Kidney glomerular epithelial cell (primary cell): ENCODE results near the gene TBC1D22B.
"Not testable (repeated sequence)": the region's sequence is repeated elsewhere in the genome, so short reads cannot be mapped to it uniquely, and the experiment has no call there.

ENCODE experiments used
- DNase-seq: peaks from one replicate; lab custom pipeline; 2025; lab: John Stamatoyannopoulos, UW

Gene TBC1D22B

DNA sequence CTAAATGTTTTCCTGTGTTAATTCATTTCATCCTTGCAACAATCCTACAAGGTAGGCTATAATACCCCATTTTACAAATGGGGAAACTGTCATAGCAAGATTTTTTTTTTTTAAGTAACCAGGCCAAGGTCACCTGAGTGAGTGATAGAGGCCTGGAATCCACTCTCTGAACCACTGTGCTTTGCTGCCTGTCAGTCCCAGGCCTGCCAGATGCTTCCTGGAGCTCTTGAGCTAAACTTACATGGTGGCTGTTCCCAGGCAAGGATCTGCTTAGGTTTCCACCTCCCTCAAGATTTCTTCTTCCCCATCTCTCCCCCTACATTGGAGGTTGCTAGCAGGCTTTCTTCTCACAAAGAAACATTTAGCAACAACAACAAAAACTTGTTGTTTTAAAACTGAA, 63.5 kb downstream of the TBC1D22B start:
- no peak for DNase-seq

- no peak for DNase-seq
Measured at GRCh38 chr6:37321516-37322415, 64.2 kb downstream of the TBC1D22B start.

- DNase-seq, result no peak
Measured at GRCh38 chr6:37323580-37323979, 66.0 kb downstream of the TBC1D22B start.

- no peak for DNase-seq
Measured at GRCh38 chr6:37324131-37325033, 66.8 kb downstream of the TBC1D22B start.

GRCh38 chr6:37330345-37330744, 72.8 kb downstream of the TBC1D22B start:
- not testable (repeated sequence) for DNase-seq

GRCh38 chr6:37331047-37331446, 73.5 kb downstream of the TBC1D22B start:
- DNase-seq, result no peak

DNA sequence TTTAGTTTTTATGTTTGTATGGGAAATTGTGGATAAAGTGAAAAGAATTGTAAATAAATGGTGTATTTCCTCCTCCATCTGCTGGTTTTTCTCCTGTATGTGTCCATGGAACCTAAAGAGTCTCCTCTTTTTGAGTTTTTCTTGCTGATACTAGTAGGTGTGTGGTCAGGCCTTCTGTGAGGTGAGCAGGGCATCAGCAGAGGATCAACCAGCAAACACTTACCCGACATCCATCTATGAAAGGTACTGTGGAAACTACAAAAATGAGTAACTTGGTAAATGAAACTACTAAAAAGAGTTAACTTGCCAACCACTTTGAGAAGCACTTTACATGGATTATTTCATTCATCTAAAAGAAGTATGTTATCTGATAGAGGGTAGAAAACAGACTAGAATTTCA, 75.3 kb downstream of the TBC1D22B start:
- DNase-seq, result no peak

GRCh38 chr6:37334047-37334446, 76.5 kb downstream of the TBC1D22B start:
- DNase-seq, result no peak

DNA sequence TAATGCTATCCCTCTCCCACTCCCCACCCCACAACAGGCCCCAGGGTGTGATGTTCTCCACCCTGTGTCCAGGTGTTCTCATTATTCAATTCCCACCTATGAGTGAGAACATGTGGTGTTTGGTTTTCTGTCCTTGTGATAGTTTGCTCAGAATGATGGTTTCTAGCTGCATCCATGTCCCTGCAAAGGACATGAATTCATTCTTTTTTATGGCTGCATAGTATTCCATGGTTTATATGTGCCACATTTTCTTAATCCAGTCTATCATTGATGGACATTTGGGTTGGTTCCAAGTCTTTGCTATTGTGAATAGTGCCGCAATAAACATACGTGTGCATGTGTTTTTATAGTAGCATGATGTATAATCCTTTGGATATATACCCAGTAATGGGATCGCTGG, 80.7 kb downstream of the TBC1D22B start:
- not testable (repeated sequence) for DNase-seq

GRCh38 chr6:37338745-37339255, 81.2 kb downstream of the TBC1D22B start:
- DNase-seq, result no peak

DNA sequence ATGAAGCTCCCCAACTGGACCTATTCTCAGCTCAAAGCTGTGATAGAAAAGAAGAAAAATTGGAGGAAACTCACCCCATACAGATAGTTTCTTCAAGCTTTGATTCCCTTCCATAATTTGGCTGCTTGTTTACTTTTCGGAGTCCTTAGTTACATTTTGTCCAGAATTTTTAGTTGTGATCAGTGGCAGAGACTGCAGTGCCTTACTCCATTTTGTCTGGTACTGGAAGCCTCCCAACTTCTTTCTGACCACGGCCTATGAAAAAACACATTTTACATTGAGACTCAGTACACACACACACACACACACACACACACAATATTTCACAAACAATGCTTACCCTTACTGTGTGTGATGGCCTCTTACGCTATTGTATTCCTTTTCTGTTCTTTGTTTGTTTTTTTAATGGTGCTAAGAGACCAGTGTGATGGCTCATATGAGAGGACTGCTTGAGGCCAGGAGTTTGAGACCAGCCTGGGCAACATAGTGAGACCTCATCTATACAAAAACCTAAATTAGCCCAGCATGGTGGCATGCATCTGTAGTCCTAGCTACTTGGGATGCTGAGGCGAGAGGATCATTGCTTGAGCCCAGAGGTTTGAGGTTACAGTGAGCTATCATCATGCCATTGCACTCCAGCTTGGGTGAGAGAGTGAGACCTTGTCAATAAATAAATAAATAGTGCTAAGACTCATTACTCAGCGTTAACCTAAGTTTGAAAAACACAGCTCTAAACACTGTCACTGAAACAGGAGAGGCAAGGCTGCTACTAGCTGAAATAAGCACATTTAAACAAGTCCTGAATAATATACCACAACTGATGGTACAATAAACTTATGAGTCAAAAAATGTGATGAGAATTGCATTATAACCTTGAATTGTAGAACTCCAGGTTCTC, 82.4 kb downstream of the TBC1D22B start:
- no peak for DNase-seq

- no peak for DNase-seq
Measured at GRCh38 chr6:37340639-37340943, 83.0 kb downstream of the TBC1D22B start.

- no peak for DNase-seq
Measured at GRCh38 chr6:37343248-37343647, 85.7 kb downstream of the TBC1D22B start.

GRCh38 chr6:37344308-37344707, 86.7 kb downstream of the TBC1D22B start:
- no peak for DNase-seq

DNA sequence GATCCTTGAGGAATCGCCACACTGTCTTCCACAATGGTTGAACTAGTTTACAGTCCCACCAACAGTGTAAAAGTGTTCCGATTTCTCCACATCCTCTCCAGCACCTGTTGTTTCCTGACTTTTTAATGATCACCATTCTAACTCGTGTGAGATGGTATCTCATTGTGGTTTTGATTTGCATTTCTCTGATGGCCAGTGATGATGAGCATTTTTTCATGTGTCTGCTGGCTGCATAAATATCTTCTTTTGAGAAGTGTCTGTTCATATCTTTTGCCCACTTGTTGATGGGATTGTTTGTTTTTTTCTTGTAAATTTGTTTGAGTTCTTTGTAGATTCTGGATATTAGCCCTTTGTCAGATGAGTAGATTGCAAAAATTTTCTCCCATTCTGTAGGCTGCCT, 88.2 kb downstream of the TBC1D22B start:
- DNase-seq, result not testable (repeated sequence)

GRCh38 chr6:37347177-37347576, 89.6 kb downstream of the TBC1D22B start:
- DNase-seq, result no peak

DNA sequence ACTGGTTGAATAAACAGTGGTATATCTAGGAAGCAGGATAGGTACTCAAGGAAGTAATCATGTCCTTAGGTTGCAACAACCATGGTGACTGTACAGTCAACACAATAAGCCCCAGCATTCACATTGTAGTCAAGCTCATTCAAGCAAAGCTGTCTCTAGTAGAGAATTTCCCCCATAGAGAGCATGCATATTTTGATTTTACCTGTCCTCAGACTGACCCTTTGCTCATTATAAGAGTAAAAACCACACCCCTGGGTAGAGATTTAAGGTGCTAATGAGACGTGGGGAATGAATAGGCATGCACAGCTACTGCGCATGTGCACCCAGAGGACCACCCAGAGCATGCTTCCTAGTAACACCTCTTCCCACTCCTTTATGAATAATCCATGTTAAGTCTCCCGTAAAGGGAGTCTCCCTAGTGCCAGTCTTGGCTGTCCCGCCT, 90.1 kb downstream of the TBC1D22B start:
- DNase-seq, result peak; percentile 76

DNA sequence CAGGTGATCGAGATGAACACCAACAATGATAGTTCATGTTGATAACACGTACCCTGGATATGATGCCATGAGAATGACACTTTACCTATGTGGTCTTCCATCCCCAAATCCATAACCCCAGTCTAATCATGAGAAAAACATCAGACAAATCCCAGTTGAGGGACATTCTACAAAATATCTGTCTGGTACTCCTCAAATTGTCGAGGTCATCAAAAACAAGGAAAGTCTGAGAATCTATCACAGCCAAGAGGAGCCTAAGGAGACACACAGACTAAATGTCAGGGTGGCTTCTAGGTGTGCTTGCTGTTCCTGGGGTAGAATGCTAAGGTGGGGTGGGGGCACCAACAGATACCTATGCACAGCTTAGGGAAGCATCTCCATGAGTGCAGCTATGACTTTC, 93.5 kb downstream of the TBC1D22B start:
- DNase-seq, result no peak

- DNase-seq, result no peak
Measured at GRCh38 chr6:37352384-37352783, 94.8 kb downstream of the TBC1D22B start.

DNA sequence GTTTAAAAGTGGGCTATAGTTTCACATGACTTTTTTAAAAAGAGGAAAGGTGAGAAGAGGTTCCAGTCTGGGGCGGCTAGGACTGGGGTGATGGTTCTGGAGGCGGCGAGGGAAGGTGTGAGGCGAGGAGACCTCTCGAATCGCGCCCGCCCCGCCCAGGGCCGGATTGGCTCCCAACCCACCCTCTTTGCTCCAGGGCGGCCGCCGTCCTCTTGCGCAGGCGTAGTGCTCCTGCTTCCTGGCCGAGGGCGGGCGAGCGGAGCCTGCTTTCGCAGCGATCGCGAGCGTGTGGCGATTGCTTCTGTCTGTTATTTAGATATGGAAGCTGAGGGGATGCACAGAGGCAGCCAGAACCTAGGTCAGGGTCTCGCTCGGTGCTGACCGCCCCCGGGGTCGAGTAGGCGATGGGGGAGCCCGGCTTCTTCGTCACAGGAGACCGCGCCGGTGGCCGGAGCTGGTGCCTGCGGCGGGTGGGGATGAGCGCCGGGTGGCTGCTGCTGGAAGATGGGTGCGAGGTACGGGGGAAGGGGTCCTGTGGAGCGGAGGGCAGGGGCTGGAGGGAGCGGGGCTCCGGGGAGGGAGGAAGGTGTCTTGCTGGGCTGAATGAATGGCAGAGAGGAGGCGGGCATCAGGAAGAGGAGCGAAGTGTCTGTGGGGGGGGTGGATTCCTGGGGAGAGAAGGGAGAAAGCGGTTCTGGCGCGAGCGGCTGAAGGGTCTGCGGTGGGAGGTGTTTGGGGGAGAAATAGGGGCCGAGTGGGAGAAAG, 96.4 kb downstream of the TBC1D22B start, which contains the start of gene RNF8:
Gene RNF8, plus strand, starts transcription at position 223 of the 765 bp plus-strand sequence. Its CDS starts 182 bp downstream, at position 405.
- DNase-seq, result peak; percentile 79
